Omental fat pad (tissue), 4 donors: ENCODE data around the gene CADM4. TPM values are rescaled to one million over a fixed set of nuclear protein-coding genes. Genes with fewer than 3 reads are reported as not detected.

Source experiments
- ATAC-seq: fragments of 150-250 bp; one replicate; pipeline ENCODE4 v1.9.1; 2016; ENCODE audit warnings: mild to moderate bottlenecking, moderate library complexity; ENCODE audit not compliant: low FRiP score
- DNase-seq: peaks from one replicate; pipeline ENCODE4 v3.0.0-alpha.2; 2019; ENCODE audit warnings: low spot score
- CTCF ChIP-seq, 3 donors: fragments of 450-650 bp; IDR thresholded peaks; one replicate each; pipeline ENCODE4 v1.5.1; 2016 to 2017; ENCODE audit warnings: antibody characterized with exemption in 3 of 3, mild to moderate bottlenecking in 3 of 3, moderate library complexity in 2 of 3
- total RNA-seq, 4 donors: library from RNA; depleted of rRNA; stranded (reverse); fragments of >200 nt; gene quantifications; one replicate each; pipeline ENCODE4 v1.1.0, GENCODE V29; 2016

The CADM4 gene
- total RNA-seq, 4 donors from 2014 or later: 0.79 to 3.5 (median 2.5) TPM

- DNase-seq (no peak), ATAC-seq (no peak)
- TF ChIP-seq CTCF (IDR thresholded peaks at IDR 0.05): no peak
Observed at GRCh38 chr19:43596842-43597461, 42.7 kb downstream of the CADM4 start.

- DNase-seq (peak; percentile 100), ATAC-seq (peak; percentile 94)
- TF ChIP-seq CTCF (IDR thresholded peaks at IDR 0.05): no peak
Observed at GRCh38 chr19:43595999-43596841, 43.4 kb downstream of the CADM4 start, which contains the start of the genes IRGQ and ZNF576. Gene IRGQ, minus strand, starts transcription at chr19:43596134. Its CDS starts 796 bp downstream, at chr19:43595338. Gene ZNF576, plus strand, starts transcription at chr19:43596595. Its CDS starts 514 bp downstream, at chr19:43597109.

- TF ChIP-seq CTCF (IDR thresholded peaks at IDR 0.05): no peak
- DNase-seq (no peak), ATAC-seq (peak; percentile 3)
Observed at GRCh38 chr19:43595605-43595998, 44.0 kb downstream of the CADM4 start.

- TF ChIP-seq CTCF (IDR thresholded peaks at IDR 0.05): no peak
- ATAC-seq (peak; percentile 24), DNase-seq (no peak)
Observed at GRCh38 chr19:43594710-43595604, 44.7 kb downstream of the CADM4 start.

- ATAC-seq (no peak), DNase-seq (no peak)
- TF ChIP-seq CTCF (IDR thresholded peaks at IDR 0.05): no peak
Observed at GRCh38 chr19:43594081-43594697, 45.5 kb downstream of the CADM4 start.

GRCh38 chr19:43592800-43593350, 46.8 kb downstream of the CADM4 start:
- TF ChIP-seq CTCF (IDR thresholded peaks at IDR 0.05): no peak
- ATAC-seq (no peak), DNase-seq (no peak)
